ENCODE measurements around the gene NDRG2. TPM values are rescaled to one million over a fixed set of nuclear protein-coding genes. Genes with fewer than 3 reads are reported as not detected.
A peak's percentile ranks its signal among the peaks of the same experiment; 100 is the strongest.
"Not testable (repeated sequence)": the region's sequence is repeated elsewhere in the genome, so short reads cannot be mapped to it uniquely, and the experiment has no call there.

The NDRG2 gene
- polyA plus RNA-seq, 1 donor, result 183 TPM

DNA sequence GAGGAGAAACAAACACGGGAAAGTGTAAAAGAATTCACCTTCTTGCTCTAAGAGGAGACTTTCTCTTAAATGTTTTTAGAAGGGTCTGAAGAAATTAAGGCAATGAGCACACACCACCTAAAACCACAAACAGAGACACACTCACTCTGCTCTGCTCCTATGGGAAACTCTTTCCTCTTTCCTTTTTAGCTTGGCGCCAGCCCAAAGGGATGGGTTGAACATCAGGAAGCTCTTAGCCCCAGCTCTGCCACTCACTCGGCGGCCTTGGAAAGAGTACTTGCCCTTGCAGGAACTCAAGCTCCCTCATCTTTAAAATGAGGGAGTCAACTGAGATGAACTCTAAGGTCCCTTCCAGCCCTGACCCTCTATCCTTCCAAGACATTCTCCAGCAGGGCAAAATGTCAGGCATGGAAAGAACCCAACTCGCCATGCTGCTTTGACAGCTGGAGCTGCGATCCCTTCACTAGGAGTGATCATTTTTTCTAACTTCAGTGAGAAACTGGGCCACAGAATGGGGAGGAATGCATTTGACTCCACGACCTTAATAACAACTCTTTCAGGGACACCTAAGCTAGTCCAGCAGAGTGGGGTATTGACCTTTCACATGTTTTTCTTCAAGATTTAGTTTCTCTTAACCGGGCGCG is 31.8 kb upstream of the NDRG2 start:
- no peak for DNase-seq (ENCODE audit: low read depth)

DNA sequence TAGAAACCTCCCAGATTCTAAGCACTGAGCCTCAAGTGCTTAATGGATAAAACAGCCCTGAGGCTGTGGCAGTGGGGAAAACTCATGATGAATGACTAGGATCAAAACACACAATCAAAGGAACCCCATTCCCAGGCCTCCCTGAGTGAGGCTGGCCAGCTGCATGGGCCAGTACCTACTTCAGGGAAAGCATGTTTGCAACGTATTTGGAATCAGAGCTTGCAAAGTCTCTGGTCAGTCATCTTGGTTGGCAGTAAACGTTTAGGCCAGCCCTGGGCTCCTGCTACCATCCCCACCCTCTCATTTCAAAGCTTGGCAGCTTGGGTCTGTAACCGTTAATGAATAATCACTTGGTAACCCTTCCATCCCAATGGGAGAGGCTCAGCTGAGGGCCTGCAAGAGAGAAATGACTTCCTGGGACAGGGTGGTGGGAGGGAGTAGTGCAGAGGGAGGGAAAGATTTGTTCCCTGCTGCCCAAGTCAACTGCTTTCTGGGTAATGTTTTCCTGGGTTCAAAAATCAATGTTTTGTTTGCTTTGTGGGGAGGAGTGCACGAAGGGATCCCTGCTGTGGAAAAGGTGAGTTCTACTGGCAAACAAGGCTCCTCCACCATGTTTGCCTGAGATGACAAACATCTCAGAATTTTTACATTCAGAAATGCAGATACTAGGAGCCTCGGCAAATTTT is 30.7 kb upstream of the NDRG2 start:
- DNase-seq (ENCODE audit: low read depth), result no peak

DNA sequence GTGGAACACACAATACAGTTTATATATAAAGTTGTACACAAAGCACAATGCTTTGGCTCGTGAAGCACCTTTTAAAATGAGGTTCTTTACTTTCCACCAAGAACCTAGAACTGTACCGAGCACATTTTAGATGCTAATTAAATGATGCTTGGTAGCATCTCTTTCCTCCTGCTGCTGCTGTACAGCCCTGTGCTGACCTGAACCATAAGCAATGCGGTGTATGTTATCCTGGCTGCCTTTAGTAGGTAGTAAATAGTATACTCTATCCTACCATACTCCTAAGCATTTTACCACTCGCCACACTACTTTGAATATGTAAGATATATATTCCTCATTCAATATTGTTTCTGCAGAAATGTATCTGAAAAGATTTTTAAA is 29.9 kb upstream of the NDRG2 start:
- no peak for DNase-seq (ENCODE audit: low read depth)

DNA sequence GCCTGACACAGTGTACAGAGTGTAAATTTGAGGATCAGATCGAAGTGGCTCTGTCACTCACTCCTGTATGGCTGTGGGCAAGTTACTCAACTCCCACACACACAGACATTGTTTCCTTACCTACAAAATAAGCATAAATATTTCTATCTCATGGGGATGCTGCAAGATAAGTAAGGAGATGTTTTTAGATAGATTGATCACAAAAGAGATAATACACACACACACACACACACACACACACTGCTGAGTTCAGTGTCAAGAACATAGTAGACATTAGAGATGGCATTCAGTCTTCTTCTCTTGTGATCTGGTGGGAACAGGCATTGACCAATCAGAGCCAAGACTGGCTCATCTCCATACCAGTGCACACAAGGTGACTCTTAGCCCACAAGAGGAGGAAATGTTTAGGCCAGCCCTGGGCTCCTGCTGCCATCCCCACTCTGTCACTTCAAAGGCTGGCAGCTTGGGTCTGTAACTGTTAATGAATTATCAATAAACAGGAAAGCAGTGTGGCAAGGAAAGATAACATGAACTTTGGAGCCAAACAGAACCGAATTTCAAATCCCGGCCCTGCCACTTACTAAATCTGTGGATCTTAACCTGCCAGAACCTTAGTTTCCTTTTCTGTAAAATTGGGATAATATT is 29.4 kb upstream of the NDRG2 start:
- no peak for DNase-seq (ENCODE audit: low read depth)

DNA sequence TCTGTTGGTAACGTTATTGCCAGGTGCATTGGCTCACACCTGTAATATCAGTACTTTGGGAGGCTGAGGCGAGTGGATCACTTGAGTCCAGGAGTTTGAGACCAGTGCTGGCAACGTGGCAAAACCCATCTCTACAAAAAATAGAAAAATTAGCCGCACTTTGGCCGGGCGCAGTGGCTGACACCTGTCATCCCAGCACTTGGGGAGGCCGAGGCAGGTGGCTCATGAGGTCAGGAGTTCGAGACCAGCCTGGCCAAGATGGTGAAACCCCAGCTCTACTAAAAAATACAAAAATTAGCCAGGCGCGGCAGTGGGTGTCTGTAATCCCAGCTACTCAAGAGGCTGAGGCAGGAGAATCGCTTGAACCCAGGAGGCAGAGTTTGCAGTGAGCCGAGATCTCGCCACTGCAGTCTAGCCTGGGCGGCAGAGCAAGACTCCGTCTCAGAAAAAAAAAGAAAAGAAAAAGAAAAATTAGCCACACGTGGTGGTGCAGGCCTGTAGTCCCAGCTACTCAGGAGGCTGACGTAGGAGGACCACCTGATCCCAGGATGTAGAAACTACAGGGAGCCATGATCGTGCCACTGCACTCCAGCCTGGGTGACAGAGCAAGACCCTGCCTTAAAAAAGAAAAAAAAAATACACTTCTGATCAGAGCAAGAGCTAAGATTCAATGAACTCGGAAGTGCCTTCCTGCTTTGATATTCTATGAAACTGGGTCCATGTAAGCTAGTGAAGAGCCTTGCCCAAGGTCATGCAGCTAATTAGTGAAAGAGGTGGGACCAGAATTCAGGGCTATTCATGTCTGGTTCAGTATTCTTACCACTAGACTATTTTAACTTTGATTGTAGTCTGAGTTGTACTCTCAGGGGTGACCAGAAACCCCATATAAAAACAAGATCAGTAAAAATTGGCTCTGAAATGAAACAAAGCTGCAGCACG is 28.6 kb upstream of the NDRG2 start:
- no peak for DNase-seq (ENCODE audit: low read depth)

DNA sequence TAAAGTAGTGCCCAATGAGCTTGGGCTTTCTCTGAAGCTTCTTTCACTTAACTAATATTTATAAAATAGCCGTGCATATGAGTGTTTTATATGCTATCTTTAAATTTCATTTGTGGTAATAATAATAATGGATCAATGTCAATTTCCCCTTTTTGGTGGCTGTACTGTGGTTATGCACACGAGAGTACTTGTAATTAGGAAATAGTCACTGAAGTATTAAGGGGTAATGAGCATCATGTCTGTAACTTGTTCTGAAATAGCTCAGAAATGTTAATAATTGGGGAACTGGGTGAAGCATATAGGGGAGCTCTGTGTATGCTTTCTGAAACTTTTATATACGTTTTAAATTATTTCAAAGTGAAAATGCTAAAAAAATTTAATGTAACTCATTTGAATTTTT is 25.7 kb upstream of the NDRG2 start:
- no peak for DNase-seq (ENCODE audit: low read depth)

DNA sequence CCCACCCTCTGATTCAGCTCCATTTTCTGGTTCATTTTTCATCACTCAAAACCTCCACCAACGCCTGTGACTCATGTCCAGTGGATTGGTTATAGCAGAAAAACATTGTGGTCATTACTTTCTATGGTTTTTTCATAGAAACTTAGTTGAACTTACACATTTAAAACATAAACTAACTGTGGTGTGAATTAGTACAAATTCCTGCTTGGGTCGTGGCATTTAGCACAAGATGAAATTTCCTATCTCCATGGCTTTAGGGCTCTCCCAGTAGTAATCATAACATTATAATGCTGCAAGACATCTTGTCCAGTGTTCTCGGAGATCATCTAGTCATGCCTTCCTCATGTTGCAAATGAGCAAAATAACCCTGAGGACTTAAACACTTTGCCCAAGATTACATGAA is 24.4 kb upstream of the NDRG2 start:
- no peak for DNase-seq (ENCODE audit: low read depth)

DNA sequence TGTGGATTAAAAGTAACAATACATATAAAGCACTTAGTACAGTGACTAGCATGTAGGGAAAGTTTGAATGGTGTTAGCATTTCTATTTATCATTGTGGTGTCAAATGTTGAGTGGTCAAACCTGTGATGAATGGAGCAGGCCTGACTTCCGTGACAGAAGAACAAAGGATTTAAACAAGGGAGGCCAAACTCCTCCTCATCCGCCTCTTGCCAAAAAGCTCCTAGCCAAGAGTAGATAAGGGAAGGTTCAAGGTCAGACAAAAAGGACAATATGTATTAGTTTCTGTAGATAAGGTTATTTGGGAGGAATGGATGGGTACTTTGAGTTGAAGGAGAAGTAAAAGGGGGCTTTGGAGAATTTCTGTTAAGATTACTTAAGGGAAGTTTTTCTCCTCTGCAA is 23.8 kb upstream of the NDRG2 start:
- no peak for DNase-seq (ENCODE audit: low read depth)

DNA sequence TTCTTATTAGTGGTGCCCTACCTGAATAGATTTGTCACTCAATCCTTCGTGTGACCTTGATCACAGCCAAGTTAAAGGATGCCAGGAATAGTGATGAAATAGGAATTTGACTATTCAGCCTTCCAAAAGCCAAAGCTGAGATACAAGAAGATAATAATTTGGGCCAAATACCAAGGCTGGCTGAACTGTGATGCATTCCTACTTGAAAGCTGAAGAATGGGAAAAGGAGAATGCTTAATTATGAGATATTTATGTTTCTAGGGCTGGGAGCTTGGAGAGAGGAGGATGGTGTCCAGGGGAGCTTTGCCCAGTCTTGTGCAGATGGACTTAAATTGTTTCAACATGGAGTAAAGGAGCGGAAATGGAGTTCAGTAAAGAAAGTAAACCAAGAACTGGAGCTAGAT is 22.5 kb upstream of the NDRG2 start:
- DNase-seq (ENCODE audit: low read depth), result no peak

DNA sequence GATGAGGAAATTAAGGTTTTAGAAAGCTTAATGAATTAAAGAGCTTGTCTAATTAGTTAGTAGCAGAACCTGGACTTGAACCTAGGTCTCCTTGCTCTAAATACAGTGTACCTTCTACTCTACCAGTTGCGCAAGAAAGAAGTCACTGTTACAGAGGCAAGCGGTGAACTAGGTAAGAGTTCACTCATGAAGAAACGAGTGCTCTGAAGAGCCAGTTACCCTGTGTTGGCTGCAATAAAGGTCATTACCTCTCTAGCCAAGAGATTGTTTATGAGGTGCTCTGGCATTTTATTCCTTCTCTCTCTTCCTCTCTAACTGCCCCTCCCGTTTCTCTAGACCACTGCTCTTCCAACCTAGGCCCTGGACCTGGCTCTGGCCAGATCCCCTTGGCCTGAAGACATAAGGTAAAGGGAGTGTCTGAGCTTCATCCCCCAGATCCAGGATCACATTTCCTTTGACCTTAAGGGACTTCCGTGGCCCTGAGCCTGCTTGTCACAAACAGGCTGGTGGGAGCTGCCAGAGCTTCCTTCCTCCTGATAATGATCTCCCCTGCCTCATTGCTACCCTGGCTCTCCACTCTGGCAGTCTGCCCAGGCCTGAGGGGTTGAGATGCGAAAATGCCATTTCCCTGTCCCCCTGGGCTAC is 19.2 kb upstream of the NDRG2 start:
- no peak for DNase-seq (ENCODE audit: low read depth)

DNA sequence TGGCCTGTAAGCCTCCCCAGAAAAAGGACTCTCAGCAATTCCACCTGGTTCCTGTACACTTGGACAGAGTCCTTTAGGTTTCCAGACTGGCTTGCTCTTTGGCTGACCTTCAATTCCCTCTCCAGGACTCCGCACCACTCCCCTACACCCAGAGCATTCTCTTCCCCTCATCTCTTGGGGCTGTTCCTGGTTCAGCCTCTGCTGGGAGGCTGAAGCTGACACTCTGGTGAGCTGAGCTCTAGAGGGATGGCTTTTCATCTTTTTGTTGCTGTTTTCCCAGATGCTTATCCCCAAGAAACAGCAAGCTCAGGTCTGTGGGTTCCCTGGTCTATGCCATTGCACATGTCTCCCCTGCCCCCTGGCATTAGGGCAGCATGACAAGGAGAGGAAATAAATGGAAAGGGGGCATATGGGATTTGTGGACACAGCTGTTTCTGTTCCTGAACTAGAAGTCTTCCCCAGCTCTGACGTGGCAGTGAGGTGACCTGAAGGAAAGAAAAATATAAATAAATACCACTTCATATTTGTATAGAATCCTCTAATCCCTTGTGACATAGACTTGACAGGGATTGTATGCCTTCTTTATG is 18.6 kb upstream of the NDRG2 start:
- no peak for DNase-seq (ENCODE audit: low read depth)

DNA sequence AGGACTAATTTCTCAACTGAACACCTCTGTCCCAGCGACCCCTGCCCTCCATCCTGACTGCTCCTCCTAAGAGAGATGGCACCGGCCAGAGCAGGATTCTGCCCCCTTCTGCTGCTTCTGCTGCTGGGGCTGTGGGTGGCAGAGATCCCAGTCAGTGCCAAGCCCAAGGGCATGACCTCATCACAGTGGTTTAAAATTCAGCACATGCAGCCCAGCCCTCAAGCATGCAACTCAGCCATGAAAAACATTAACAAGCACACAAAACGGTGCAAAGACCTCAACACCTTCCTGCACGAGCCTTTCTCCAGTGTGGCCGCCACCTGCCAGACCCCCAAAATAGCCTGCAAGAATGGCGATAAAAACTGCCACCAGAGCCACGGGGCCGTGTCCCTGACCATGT is 18.1 kb upstream of the NDRG2 start:
- no peak for DNase-seq (ENCODE audit: low read depth)

DNA sequence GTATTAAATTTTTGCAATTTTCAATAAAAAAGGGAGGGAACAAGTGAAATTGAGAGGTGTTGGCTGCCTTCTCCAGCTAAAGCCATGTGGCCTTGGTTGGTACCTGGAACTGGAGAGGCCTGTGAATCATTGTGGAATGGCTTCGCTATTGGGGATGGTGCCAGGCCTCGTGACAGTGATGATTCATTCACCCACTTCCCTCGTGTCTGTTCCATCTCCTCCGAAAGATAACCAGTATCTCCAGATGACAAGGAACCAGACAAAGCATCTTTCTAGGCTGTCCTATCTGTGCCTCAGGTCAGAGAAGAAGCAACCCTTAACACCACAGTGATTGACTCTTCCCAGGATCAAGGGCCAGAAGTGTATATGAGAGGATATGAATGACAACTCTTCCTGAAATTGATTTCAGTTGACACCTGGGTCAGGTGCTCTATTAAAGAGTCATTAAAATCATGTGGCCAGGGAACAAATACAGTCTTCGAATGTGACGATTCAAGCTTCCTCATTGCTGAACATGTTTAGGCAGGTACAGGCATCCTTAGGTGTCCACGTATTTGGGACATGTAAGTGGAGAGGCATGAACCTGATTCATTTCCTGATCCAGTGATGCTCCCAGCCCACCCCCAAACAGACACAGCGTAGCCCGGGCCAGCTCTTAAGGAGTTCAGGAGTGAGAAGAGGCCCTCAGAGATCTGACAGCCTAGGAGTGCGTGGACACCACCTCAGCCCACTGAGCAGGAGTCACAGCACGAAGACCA is 17.0 kb upstream of the NDRG2 start, which contains the start of gene RNASE7:
TSS of gene RNASE7 (plus strand) at position 687 of the 758 bp plus-strand sequence. CDS start 631 bp downstream, outside the sequence.
- no peak for DNase-seq (ENCODE audit: low read depth)

DNA sequence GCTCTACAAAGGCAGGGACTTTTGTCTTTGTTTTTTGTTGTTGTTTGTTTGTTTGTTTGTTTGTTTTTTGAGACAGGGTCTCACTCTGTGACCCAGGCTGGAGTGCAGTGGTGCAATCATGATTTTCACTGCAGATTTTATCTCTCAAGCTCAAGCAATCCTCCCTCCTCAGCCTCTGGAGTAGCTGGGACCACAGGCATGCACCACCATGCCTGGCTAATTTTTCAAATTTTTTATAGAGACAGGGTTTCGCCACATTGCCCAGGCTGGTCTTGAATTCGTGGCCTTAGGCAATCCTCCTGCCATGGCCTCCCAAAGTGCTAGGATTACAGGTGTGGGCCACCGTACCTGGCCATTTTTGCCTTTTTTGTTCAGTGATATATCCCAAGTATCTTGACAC is 16.1 kb upstream of the NDRG2 start:
- DNase-seq (ENCODE audit: low read depth), result not testable (repeated sequence)

DNA sequence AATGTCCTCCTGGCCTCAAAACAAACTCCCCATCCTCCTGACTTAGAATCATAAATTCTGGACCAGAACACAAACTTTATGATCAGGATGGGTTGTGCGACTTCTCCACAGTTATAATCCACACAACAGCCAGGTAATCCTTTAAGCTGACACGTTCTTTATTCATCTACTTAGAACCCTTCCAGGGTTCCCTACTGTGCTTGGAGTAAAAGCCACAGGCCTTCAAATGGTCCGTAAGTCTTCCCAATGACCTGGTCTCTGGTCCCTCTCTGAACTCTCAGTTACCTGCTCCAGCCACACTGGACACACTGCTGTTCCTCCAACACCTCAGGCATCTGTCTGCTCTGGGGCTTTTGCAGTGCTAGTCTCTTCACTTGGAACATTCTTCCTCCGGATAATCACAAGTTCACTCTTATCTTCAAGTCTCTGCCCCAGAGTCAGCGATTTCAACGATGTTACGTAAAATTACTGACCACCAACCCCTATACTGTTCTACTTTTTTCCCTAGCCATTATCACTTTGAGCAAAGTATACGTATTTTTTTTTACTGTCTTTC is 15.6 kb upstream of the NDRG2 start:
- DNase-seq (ENCODE audit: low read depth), result no peak

DNA sequence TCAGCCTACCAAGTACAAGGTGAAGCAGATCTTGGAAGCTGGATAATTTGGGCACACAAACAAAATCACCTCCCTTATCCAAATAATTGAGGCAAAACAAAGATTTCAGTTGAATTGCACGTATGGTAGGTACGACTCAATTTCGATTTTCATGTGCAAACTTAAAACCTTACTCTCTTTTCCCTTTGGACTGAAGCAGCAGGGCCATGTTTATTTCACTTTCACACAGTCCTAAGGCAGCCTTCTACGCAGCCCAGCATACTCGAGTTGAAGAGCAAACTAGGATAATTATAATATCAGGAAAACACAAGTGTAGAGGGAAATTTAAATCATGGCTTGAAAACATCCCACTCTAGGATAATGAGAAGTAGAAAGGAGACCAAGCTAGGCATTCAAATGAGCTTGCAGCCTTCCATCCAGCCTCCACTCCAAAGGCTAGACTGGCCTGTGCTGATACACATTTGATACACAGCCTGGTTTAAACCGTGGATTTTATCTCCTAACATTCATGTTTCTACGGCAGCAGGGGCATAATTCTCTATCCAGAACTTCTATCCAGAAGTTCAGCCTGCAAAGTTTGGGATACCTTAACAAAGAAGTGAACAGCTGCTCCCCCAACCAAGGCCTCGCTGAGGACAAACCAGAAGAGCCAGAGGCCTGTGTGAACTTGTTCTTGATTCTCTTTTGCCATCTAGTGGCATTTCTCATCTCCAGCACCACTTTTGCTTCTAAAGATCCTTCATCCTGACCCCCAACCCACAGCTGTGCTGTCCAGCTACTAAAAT is 14.9 kb upstream of the NDRG2 start:
- DNase-seq (ENCODE audit: low read depth), result peak; percentile 67

DNA sequence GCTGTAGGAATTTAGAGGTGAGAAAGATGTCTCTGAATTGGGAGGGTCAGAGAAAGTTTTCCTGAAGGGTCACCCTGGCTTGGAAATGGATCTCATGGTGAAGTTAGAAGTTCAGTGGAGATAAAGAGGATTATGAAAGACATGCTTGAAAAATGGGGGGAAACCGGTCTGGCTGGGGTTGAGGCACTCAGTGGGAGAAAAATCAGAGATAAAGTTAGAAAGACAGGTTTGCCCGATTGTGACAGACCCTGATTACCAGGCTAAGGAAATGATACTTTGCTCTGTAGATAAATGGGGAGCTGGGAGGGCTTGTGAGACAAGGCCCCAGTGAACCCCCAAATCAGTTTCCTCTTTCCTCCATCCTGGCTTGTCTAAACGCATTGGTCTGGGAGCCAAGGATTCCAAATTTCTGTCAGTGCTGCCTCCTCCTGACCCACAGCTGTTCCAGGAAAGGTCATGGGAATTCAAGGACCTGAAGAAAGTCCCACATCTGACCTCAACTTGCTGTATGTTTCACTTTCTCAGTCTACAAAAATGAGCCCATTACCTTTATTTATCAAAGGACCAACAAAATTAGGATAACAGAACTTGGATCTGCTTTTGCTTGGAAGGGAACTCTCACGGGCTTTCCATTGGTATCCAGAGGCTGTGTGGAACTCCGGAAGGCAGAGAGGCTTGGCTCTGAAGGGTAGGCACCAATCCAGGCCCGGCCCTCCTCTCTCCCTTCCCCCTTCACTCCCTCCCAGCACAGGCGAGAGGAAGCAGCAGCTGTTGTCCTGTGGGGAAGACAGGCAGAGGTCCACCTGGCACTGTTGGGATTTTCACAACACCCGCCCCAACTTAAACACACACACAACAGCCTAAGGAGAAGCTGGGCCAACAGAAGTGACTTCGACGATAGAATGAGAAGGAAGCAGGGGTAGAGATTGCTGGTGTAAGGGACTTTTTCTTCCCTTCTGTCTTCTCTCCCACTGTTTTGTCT is 13.9 kb upstream of the NDRG2 start:
- peak; percentile 87 for DNase-seq (ENCODE audit: low read depth)

DNA sequence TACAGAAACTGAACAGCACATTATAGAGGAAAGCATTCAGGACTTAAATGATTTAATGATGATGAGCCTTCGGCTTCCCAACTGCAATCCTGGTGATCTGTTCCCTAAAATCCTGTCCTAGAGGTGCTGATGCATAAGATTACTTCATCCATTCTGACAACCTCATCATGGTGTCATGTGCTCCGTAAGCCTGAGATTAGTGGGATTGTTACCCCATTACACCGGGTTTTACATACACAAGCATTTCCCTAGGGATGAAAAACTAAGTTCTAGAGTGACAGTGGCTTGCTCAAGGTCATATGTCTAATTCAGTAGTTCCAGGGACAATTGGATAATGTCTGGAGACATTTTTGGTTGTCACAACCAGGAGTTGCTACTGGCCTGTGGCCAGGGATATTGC is 12.3 kb upstream of the NDRG2 start:
- DNase-seq (ENCODE audit: low read depth), result no peak

All from forelimb muscle (tissue), 1 donor.